ENCODE results near the gene ATP2B2.

DNA sequence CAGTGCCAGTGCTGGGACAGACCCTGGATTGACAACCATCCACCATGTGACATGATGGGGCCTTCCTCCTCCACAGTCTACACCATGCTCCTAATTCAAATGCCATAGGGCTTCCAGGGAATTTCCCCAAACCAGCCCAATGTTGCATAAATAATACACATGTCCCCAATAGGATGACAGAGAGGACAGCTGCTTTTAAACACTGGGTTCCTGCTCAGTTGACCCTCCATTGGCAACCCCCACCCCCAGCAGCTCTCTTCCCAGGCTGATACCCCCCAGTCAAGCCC lies 28.3 kb upstream of the ATP2B2 start:
- TF ChIP-seq, protein P1, sequence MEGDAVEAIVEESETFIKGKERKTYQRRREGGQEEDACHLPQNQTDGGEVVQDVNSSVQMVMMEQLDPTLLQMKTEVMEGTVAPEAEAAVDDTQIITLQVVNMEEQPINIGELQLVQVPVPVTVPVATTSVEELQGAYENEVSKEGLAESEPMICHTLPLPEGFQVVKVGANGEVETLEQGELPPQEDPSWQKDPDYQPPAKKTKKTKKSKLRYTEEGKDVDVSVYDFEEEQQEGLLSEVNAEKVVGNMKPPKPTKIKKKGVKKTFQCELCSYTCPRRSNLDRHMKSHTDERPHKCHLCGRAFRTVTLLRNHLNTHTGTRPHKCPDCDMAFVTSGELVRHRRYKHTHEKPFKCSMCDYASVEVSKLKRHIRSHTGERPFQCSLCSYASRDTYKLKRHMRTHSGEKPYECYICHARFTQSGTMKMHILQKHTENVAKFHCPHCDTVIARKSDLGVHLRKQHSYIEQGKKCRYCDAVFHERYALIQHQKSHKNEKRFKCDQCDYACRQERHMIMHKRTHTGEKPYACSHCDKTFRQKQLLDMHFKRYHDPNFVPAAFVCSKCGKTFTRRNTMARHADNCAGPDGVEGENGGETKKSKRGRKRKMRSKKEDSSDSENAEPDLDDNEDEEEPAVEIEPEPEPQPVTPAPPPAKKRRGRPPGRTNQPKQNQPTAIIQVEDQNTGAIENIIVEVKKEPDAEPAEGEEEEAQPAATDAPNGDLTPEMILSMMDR (IDR thresholded peaks at IDR 0.05; ENCODE audit: borderline replicate concordance, extremely low read depth, low read length, poor library complexity, severe bottlenecking): no peak
- no peak for TF ChIP-seq EZH2 (IDR thresholded peaks at IDR 0.05; ENCODE audit: borderline replicate concordance, low read depth, low read length, severe bottlenecking)
